ENCODE data around the gene CDC42EP2.

DNA sequence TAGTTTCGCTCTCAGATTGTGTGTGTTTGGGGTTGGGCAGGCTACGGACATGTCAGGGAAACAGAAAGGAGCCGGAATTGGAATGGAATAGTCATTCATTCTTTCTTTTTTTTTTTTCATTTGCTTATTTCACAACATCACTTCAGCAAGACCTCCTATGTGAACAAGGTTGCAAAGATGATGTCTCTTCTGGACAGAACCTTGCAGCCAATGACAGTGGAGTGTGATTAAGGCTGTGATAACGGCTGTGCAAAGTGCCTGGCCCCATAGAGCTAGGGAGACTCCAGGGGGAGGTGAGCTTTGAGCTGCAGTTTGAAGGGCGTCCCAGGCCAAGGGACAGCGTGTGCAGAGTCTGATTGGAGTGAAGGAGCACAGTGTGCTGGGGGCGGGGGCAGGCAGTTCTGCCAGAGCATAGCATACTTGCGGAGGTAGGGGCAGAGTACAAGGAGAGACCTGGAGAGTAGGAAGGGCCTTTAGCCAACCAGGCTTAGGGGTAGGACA is 43.2 kb downstream of the CDC42EP2 start:
- TF ChIP-seq EP300 (IDR thresholded peaks at IDR 0.05) (no peak), POLR2AphosphoS5 (IDR thresholded peaks at IDR 0.05) (no peak)
- TF ChIP-seq, protein P1, sequence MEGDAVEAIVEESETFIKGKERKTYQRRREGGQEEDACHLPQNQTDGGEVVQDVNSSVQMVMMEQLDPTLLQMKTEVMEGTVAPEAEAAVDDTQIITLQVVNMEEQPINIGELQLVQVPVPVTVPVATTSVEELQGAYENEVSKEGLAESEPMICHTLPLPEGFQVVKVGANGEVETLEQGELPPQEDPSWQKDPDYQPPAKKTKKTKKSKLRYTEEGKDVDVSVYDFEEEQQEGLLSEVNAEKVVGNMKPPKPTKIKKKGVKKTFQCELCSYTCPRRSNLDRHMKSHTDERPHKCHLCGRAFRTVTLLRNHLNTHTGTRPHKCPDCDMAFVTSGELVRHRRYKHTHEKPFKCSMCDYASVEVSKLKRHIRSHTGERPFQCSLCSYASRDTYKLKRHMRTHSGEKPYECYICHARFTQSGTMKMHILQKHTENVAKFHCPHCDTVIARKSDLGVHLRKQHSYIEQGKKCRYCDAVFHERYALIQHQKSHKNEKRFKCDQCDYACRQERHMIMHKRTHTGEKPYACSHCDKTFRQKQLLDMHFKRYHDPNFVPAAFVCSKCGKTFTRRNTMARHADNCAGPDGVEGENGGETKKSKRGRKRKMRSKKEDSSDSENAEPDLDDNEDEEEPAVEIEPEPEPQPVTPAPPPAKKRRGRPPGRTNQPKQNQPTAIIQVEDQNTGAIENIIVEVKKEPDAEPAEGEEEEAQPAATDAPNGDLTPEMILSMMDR (IDR thresholded peaks at IDR 0.05), result no peak
